OCI-LY7 (cell line): Measurements from ENCODE around the gene CRACDL. TPM values are rescaled to one million over a fixed set of nuclear protein-coding genes. Genes with fewer than 3 reads are reported as not detected.

Experiments used
- BruUV-seq: library from RNA; stranded (reverse); fragments of 400-500 nt; replicated peaks from 2 replicates; lab custom pipeline; 2021; lab: Mats Ljungman, UMichigan
- CTCF ChIA-PET: fragments of 300-600 bp; sonication (Branson Sonifier 250); formaldehyde crosslinking; loops from one replicate; lab custom pipeline; 2022; ENCODE audit warnings: antibody characterized with exemption; ENCODE audit not compliant: unreplicated experiment; lab: Charles Lee
- POLR2A ChIA-PET: fragments of 300-600 bp; sonication (Branson Sonifier 250); formaldehyde crosslinking; loops from one replicate; lab custom pipeline; 2022; ENCODE audit warnings: antibody characterized with exemption; lab: Charles Lee
- DNase-seq: peaks from one replicate; pipeline ENCODE4 v3.0.0-alpha.2; 2015; ENCODE audit warnings: low spot score
- H2AFZ ChIP-seq: fragments of 200-600 bp; sonication (generic), shearing (Covaris generic); 2 replicates; pipeline ENCODE4 v1.6.1; 2014; ENCODE audit warnings: mild to moderate bottlenecking, antibody characterized with exemption, low read length, moderate library complexity
- H3K27ac ChIP-seq: fragments of 200-600 bp; sonication (generic); 2 replicates; pipeline ENCODE4 v1.5.1; 2014; ENCODE audit warnings: mixed run types, low read depth, mild to moderate bottlenecking, moderate library complexity, low read length, inconsistent platforms; ENCODE audit not compliant: poor library complexity, severe bottlenecking
- H3K36me3 ChIP-seq: fragments of 200-600 bp; sonication (generic); 2 replicates; pipeline ENCODE4 v1.6.1; 2014; ENCODE audit warnings: mild to moderate bottlenecking, antibody characterized with exemption, low read length, moderate library complexity, mixed read lengths; ENCODE audit not compliant: insufficient read depth
- H3K4me1 ChIP-seq: fragments of 200-600 bp; sonication (generic); 2 replicates; pipeline ENCODE4 v1.5.1; 2014; ENCODE audit warnings: mild to moderate bottlenecking, low read length; ENCODE audit not compliant: insufficient read depth, poor library complexity, severe bottlenecking
- H3K4me2 ChIP-seq: fragments of 200-600 bp; sonication (generic); 2 replicates; pipeline ENCODE4 v1.6.1; 2014; ENCODE audit warnings: mild to moderate bottlenecking, low read length
- H3K4me3 ChIP-seq: fragments of 200-600 bp; sonication (generic); 2 replicates; pipeline ENCODE4 v1.5.1; 2014; ENCODE audit warnings: mild to moderate bottlenecking, low read depth, low read length; ENCODE audit not compliant: poor library complexity, severe bottlenecking
- H3K79me2 ChIP-seq: fragments of 200-600 bp; sonication (generic); 2 replicates; pipeline ENCODE4 v1.6.1; 2016; ENCODE audit warnings: low read depth, mild to moderate bottlenecking, low read length, moderate library complexity, mixed read lengths; ENCODE audit not compliant: insufficient read depth
- H3K9me2 ChIP-seq: fragments of 200-600 bp; sonication (generic); 2 replicates; pipeline ENCODE4 v1.6.1; 2016; ENCODE audit warnings: mild to moderate bottlenecking, low read length, mixed read lengths; ENCODE audit not compliant: insufficient read depth
- H3K9me3 ChIP-seq: fragments of 200-600 bp; sonication (generic); 2 replicates; pipeline ENCODE4 v1.6.1; 2014; ENCODE audit warnings: mild to moderate bottlenecking, mixed run types, low read length, mixed read lengths
- H4K20me1 ChIP-seq: fragments of 200-600 bp; sonication (generic); 2 replicates; pipeline ENCODE4 v1.6.1; 2014; ENCODE audit warnings: mild to moderate bottlenecking, antibody characterized with exemption, low read length, moderate library complexity, mixed read lengths; ENCODE audit not compliant: insufficient read depth
- EZH2phosphoT487 ChIP-seq: fragments of 200-600 bp; sonication (generic); IDR thresholded peaks from 2 replicates; pipeline ENCODE4 v1.6.1; 2018; ENCODE audit warnings: low read depth, borderline replicate concordance, mild to moderate bottlenecking, mixed run types, antibody characterized with exemption, low read length, moderate library complexity, mixed read lengths
- intact Hi-C: fragments of 100-400 bp; cut with micrococcal nuclease; formaldehyde crosslinking; loops from one replicate; pipeline ENCODE4 v1.10.0; 2022; ENCODE audit not compliant: unreplicated experiment
- total RNA-seq, 2 experiments: library from RNA; depleted of rRNA in 1 of 2; stranded (reverse); fragments of >200 nt in 1 of 2; shearing (Covaris generic) in 1 of 2; gene quantifications; 2 replicates each; pipeline ENCODE4 v1.2.3, GENCODE V29; 2014 to 2022
- TF ChIP-seq, protein P1 (sequence below): fragments of 200-600 bp; sonication (generic); conservative IDR thresholded peaks from 2 replicates; pipeline ENCODE4 v1.5.1; 2014; ENCODE audit warnings: mild to moderate bottlenecking, antibody characterized with exemption, low read length, moderate library complexity, mixed read lengths

Gene CRACDL
- total RNA-seq, 2 experiments from 2014 or later, result 0.03 to 0.13 TPM

DNA sequence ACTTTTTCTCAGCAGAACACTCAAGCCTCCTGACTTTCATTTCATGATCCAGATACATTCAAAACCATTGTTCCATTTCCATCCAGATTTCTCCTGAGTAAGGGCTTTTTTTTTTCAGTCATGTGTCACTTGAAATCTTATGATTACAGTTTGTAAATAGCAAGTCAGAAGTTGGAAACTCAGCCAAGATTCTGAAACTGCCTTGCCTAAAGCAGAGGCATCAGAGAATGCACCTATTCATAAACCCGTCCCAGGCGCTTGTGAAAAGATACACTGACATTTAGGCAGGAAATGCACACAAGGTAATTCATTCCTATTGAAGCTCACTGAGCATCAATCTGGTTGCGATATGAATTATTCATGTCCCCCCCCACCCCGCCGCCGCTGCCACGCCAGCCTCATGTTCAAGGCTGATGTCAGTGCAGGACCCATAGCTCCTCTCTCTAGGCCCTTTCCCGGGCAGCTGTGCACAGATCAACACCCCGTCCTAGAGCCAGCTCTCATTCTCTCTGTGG, 174.7 kb downstream of the CRACDL start:
- ChIA-PET POLR2A (interaction anchor here (0.7 kb wide), 3 partner anchors 10 to 835 kb away, joined by 3 read pairs; no protein-coding TSS in a partner anchor), CTCF (interaction anchor here (0.6 kb wide), 1 partner anchor 152 kb away, joined by 5 read pairs; no protein-coding TSS in a partner anchor)
- Histone ChIP-seq H2AFZ (peak overlapping the region; percentile 69; the same call in 1 of the 2 replicates), H3K9me2 (no peaks in the 10 kb centered on the region), H3K4me2 (peak overlapping the region; percentile 78), H3K36me3 (no peaks in the 10 kb centered on the region), H3K79me2 (no peaks in the 10 kb centered on the region), H3K9me3 (no peaks in the 10 kb centered on the region), H3K27ac (peak overlapping the region; percentile 90), H3K4me3 (peak overlapping the region; percentile 33), H3K4me1 (peaks cover 100% of the 10 kb centered on the region), H4K20me1 (no peaks in the 10 kb centered on the region)
- BruUV-seq, result no TSS peak
- no peak for TF ChIP-seq EZH2phosphoT487
- TF ChIP-seq, protein P1, sequence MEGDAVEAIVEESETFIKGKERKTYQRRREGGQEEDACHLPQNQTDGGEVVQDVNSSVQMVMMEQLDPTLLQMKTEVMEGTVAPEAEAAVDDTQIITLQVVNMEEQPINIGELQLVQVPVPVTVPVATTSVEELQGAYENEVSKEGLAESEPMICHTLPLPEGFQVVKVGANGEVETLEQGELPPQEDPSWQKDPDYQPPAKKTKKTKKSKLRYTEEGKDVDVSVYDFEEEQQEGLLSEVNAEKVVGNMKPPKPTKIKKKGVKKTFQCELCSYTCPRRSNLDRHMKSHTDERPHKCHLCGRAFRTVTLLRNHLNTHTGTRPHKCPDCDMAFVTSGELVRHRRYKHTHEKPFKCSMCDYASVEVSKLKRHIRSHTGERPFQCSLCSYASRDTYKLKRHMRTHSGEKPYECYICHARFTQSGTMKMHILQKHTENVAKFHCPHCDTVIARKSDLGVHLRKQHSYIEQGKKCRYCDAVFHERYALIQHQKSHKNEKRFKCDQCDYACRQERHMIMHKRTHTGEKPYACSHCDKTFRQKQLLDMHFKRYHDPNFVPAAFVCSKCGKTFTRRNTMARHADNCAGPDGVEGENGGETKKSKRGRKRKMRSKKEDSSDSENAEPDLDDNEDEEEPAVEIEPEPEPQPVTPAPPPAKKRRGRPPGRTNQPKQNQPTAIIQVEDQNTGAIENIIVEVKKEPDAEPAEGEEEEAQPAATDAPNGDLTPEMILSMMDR, result no peak
- intact Hi-C loops, result loop anchor here (5.0 kb wide), 1 partner anchor 114 kb away; no protein-coding TSS in a partner anchor
- peak; percentile 72 for DNase-seq

DNA sequence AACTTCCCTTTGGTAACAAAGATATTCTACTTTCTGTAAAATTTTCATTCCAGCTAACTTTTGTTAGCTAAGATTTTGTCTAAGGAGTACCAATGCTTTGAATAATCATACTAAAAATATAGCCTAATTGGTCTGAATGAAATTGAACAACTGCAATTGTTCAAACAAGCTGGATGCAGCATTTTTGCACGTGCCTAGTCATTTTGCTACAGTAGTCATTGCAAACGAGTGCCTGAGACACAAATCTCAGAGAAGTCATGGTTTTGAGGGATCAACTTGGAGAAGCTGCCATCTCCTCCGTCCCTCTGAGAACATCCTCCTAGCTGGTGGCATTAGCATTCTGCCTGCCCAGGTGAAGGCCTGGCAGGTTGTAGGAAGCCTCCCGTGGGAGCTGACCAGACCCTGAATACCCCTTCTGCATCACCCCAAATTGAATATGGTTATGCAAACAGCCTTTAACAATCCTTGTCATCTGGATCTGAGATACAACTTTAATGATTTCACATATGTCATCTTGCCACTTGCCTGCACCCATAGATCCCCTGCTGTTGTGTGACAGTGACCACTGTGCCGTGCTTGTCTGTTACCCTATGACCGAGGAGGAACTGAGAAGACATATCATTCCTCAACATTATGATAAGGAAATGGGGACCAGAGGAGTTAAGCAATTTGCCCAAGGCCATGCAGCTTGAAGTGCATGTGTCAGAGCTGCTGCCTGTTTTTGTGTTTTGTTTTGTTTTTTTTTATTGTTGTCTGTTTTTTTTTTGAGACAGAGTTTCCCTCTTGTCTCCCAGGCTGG, 176.0 kb downstream of the CRACDL start:
- peak overlapping the region; percentile 36 for H3K4me3 ChIP-seq
- ChIA-PET POLR2A (interaction anchor here (0.6 to 1.2 kb wide), 3 partner anchors 13 to 331 kb away, joined by 3 to 5 read pairs (median 3); no protein-coding TSS in a partner anchor), CTCF (no interaction called here)
- DNase-seq, result peak; percentile 50
- H3K36me3 ChIP-seq, result no peaks in the 10 kb centered on the region
- no peaks in the 10 kb centered on the region for H4K20me1 ChIP-seq
- BruUV-seq, result no TSS peak
- peak overlapping the region; percentile 70 for H2AFZ ChIP-seq
- TF ChIP-seq EZH2phosphoT487, result no peak
- TF ChIP-seq, protein P1, result no peak
- peak overlapping the region; percentile 90 for H3K27ac ChIP-seq
- no peaks in the 10 kb centered on the region for H3K9me3 ChIP-seq
- H3K79me2 ChIP-seq, result no peaks in the 10 kb centered on the region
- intact Hi-C loops, result loop anchor here (5.0 kb wide), 1 partner anchor 113 kb away; no protein-coding TSS in a partner anchor
- peaks cover 90% of the 10 kb centered on the region for H3K4me1 ChIP-seq
- H3K9me2 ChIP-seq, result no peaks in the 10 kb centered on the region
- H3K4me2 ChIP-seq, result peak overlapping the region; percentile 78
